ENCODE results near the gene KCTD5.

Gene KCTD5

DNA sequence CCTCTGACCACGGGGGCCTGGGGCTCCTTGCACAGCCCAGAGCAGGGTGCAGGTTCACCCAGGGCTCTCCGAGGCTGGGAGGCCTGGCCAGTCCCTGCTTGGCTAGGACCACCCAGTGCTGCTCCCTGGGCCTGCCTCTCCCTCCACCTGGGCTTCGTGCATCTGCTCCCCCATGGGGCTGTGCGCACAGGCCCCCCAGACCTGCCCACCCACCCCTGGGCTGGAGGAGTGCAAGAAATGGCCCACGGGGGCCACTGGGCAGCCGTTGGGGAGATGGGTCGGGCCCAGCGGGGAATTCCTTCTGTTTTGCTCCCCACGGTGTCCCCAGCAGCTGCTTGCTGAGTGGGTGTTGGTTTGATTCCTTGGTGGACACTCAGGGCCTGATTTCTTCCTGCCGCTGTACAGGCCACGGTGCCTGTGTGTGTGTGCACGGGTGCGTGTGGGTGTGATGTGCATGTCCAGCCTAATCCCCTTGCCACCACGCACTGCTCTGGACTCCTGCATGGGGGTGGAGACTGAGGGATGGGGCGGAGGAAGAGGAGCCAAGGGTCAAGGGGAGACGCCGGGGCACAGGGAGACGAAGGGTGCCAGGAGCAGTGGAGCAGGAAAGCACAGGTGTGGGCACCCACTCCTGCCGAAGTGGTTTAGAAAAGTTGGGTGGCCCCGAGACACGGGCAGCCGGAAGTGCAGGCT is 29.2 kb downstream of the KCTD5 start:
- Histone ChIP-seq H3K27me3 (peaks cover 0 to 15% of the 10 kb centered on the region in 2 donors), H3K4me3 (no peak overlapping the region), H3K9me3 (no peaks in the 10 kb centered on the region), H3K36me3 (peaks cover 21 to 39% (median 33%) of the 10 kb centered on the region in 3 donors), H3K4me1 (peaks cover 0 to 6% (median 3%) of the 10 kb centered on the region in 4 donors), H3K27ac (no peak overlapping the region)
- intact Hi-C loops (cut with DNase I; ENCODE audit: low total_unique reads) = no loop called here
- TF ChIP-seq, protein P1, sequence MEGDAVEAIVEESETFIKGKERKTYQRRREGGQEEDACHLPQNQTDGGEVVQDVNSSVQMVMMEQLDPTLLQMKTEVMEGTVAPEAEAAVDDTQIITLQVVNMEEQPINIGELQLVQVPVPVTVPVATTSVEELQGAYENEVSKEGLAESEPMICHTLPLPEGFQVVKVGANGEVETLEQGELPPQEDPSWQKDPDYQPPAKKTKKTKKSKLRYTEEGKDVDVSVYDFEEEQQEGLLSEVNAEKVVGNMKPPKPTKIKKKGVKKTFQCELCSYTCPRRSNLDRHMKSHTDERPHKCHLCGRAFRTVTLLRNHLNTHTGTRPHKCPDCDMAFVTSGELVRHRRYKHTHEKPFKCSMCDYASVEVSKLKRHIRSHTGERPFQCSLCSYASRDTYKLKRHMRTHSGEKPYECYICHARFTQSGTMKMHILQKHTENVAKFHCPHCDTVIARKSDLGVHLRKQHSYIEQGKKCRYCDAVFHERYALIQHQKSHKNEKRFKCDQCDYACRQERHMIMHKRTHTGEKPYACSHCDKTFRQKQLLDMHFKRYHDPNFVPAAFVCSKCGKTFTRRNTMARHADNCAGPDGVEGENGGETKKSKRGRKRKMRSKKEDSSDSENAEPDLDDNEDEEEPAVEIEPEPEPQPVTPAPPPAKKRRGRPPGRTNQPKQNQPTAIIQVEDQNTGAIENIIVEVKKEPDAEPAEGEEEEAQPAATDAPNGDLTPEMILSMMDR (IDR thresholded peaks at IDR 0.05) = no peak
- DNase-seq = peak in 1 of 2 donors; percentile 55

DNA sequence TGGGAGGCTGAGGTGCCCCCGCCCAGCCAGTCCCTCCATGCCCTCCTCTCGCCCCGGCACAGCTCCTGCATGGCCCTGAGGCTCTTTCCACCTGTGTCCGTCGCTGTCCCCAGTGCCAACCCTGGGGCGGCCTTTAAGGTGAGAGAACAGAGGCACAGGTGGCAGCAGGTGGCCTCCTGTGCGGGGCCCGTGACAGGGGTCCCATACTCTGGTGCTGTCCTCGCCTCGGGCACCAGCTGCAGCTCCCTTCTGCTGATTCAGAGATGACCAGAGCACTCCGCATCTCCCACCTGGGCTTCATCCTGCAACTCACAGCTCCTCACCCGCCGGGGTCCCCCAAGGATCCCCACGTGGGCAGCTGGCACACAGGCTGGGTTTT is 29.7 kb downstream of the KCTD5 start:
- DNase-seq = no peak
- Histone ChIP-seq H3K36me3 (peaks cover 19 to 33% (median 31%) of the 10 kb centered on the region in 3 donors), H3K4me3 (no peak overlapping the region), H3K27me3 (peaks cover 0 to 20% of the 10 kb centered on the region in 2 donors), H3K27ac (no peak overlapping the region), H3K4me1 (peaks cover 0 to 6% (median 3%) of the 10 kb centered on the region in 4 donors), H3K9me3 (no peaks in the 10 kb centered on the region)
- intact Hi-C loops (cut with DNase I; ENCODE audit: low total_unique reads) = no loop called here
- TF ChIP-seq, protein P1 (IDR thresholded peaks at IDR 0.05) = no peak

DNA sequence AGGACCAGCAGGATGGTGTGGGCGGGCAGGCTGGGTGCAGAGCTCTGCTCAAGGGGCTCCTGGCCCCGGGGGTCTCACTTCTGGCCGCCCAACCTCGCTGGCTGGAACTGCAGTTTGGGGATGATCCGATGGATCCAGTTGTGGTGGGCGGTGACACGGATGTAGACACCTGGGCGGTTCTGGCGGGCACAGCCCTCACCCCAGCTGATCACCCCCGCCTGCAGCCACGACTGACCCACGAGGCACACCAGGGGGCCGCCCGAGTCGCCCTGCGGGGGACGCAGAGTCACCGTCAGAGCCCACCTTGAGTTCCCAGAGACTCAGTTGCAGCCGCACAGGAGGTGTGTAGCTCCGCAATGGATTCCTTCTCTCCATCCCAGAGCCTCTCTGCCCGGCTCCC is 30.2 kb downstream of the KCTD5 start:
- peaks cover 0 to 6% (median 3%) of the 10 kb centered on the region in 4 donors for H3K4me1 ChIP-seq

GRCh38 chr16:2713523-2713922 is 31.2 kb downstream of the KCTD5 start:
- no peak overlapping the region for H3K4me3 ChIP-seq
- H3K36me3 ChIP-seq = peaks cover 6 to 18% (median 17%) of the 10 kb centered on the region in 3 donors
- H3K4me1 ChIP-seq = peaks cover 0 to 6% (median 3%) of the 10 kb centered on the region in 4 donors
- no peaks in the 10 kb centered on the region for H3K9me3 ChIP-seq
- TF ChIP-seq, protein P1 (IDR thresholded peaks at IDR 0.05) = no peak
- peaks cover 0 to 20% of the 10 kb centered on the region in 2 donors for H3K27me3 ChIP-seq
- intact Hi-C loops (cut with DNase I; ENCODE audit: low total_unique reads) = no loop called here
- no peak overlapping the region for H3K27ac ChIP-seq
- DNase-seq = peak in 1 of 2 donors; percentile 63

More for the DNA sequence above, 30.2 kb downstream of the KCTD5 start:
- DNase-seq = no peak
- TF ChIP-seq, protein P1 (IDR thresholded peaks at IDR 0.05) = no peak
- H3K36me3 ChIP-seq = peaks cover 14 to 28% (median 26%) of the 10 kb centered on the region in 3 donors
- no peak overlapping the region for H3K4me3 ChIP-seq
- peaks cover 0 to 20% of the 10 kb centered on the region in 2 donors for H3K27me3 ChIP-seq
- intact Hi-C loops (cut with DNase I; ENCODE audit: low total_unique reads) = no loop called here
- no peak overlapping the region for H3K27ac ChIP-seq
- H3K9me3 ChIP-seq = no peaks in the 10 kb centered on the region

DNA sequence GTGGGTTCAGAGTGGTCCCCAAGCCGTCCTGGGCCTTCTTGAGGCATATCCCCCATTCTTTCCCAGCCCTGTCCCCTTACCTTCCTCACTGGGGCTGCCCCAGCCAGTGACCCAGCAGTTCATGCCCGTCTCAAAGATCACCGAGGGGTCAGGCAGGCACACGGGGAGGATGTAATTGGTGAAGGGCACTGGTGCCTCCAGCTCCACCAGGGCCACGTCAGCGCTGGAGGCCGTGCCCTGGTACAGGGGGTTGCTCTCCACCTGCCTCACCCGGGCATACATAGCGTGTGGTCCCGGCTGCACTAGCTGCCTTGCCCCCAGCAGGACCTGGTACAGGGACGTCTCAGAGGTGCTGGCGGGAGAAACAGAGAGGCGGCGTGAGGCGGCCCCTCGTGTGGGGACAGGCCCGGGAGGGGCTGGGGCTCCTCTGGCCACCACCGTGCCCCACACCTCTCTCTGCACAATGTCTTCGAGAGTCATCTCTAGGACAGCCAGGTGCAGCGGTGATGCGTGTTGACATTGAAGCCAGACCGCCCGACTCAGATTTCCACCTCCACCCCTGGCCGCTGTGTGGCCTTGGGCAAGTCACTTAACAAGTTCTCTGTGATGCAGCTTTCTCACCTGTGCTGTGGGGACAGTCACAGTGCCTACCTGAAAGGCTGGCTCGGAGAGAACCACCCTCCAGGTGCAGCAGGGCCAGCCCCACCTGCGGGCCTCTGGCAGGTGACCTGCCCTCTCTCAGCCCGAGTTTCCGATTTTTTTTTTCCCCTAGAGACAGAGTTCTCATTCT is 31.9 kb downstream of the KCTD5 start:
- Histone ChIP-seq H3K27me3 (peaks cover 0 to 20% of the 10 kb centered on the region in 2 donors), H3K4me1 (peaks cover 0 to 9% (median 3%) of the 10 kb centered on the region in 4 donors), H3K9me3 (no peaks in the 10 kb centered on the region), H3K27ac (no peak overlapping the region), H3K4me3 (no peak overlapping the region), H3K36me3 (peaks cover 0 to 12% (median 10%) of the 10 kb centered on the region in 3 donors)
- intact Hi-C loops (cut with DNase I; ENCODE audit: low total_unique reads) = no loop called here
- DNase-seq = no peak
- TF ChIP-seq, protein P1 (IDR thresholded peaks at IDR 0.05) = no peak
